Kidney tubule cell (primary cell): Measurements from ENCODE around the gene SNX33.
"Not testable (repeated sequence)": the region's sequence is repeated elsewhere in the genome, so short reads cannot be mapped to it uniquely, and the experiment has no call there.

ENCODE experiments used
- DNase-seq: peaks from one replicate; pipeline ENCODE4 v3.0.0-alpha.2; 2018; ENCODE audit warnings: low spot score

The SNX33 gene

GRCh38 chr15:75662823-75663519 is 15.3 kb downstream of the SNX33 start:
- no peak for DNase-seq

- DNase-seq, result no peak
Measured at GRCh38 chr15:75663931-75664421, 16.3 kb downstream of the SNX33 start.

GRCh38 chr15:75666823-75667501 is 19.2 kb downstream of the SNX33 start:
- peak; percentile 96 for DNase-seq

GRCh38 chr15:75669191-75669878 is 21.6 kb downstream of the SNX33 start:
- peak; percentile 91 for DNase-seq

- no peak for DNase-seq
Measured at GRCh38 chr15:75669879-75670212, 22.1 kb downstream of the SNX33 start.

- DNase-seq, result no peak
Measured at GRCh38 chr15:75671730-75672602, 24.3 kb downstream of the SNX33 start.

- DNase-seq, result no peak
Measured at GRCh38 chr15:75672646-75673425, 25.1 kb downstream of the SNX33 start.

- no peak for DNase-seq
Measured at GRCh38 chr15:75673426-75674235, 25.9 kb downstream of the SNX33 start.

- no peak for DNase-seq
Measured at GRCh38 chr15:75674366-75674765, 26.7 kb downstream of the SNX33 start.

- no peak for DNase-seq
Measured at GRCh38 chr15:75675579-75676404, 28.1 kb downstream of the SNX33 start.

GRCh38 chr15:75676688-75677464 is 29.2 kb downstream of the SNX33 start:
- no peak for DNase-seq

- no peak for DNase-seq
Measured at GRCh38 chr15:75677465-75678323, 30.0 kb downstream of the SNX33 start.

- DNase-seq, result not testable (repeated sequence)
Measured at GRCh38 chr15:75678324-75678690, 30.6 kb downstream of the SNX33 start.

- no peak for DNase-seq
Measured at GRCh38 chr15:75680007-75680789, 32.5 kb downstream of the SNX33 start.

GRCh38 chr15:75682181-75683135 is 34.7 kb downstream of the SNX33 start:
- no peak for DNase-seq
